ENCODE results near the gene BCKDHB.

Gene BCKDHB

GRCh38 chr6:80335121-80335531 lies 228.7 kb downstream of the BCKDHB start:
- TF ChIP-seq CTCF (conservative IDR thresholded peaks at IDR 0.05; ENCODE audit: low read length), result no peak
- no peak for DNase-seq (ENCODE audit: low read depth)
- peak overlapping the region; percentile 44 for H3K4me3 ChIP-seq (ENCODE audit: low read length)

DNA sequence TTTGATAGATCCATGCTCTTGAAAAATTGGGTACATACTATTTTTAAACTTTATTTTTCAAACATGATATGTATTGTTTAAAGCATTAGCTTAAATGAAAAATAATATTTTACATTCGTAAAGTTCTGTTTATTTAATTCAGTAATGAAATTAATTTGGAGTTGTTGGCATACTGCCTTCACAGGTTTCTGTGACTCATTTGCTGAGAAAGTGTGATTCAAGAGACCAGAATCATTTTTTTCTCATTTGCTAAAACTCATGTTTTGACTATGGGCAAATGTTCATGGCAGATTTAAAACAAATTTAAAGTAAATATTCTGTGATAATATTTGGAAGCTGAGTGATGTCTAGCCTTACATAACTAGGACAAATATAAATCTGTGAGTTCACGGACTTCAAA lies 230.4 kb downstream of the BCKDHB start:
- no peak overlapping the region for H3K4me3 ChIP-seq (ENCODE audit: low read length)
- no peak for DNase-seq (ENCODE audit: low read depth)
- no peak for TF ChIP-seq CTCF (conservative IDR thresholded peaks at IDR 0.05; ENCODE audit: low read length)

- DNase-seq (ENCODE audit: low read depth), result no peak
Measured at GRCh38 chr6:80338201-80338836, 231.8 kb downstream of the BCKDHB start.

GRCh38 chr6:80339421-80339820 lies 232.9 kb downstream of the BCKDHB start:
- no peak for TF ChIP-seq CTCF (conservative IDR thresholded peaks at IDR 0.05; ENCODE audit: low read length)
- peak; percentile 32 for DNase-seq (ENCODE audit: low read depth)
- H3K4me3 ChIP-seq (ENCODE audit: low read length), result no peak overlapping the region

More at GRCh38 chr6:80338201-80338836, 231.8 kb downstream of the BCKDHB start:
- H3K4me3 ChIP-seq (ENCODE audit: low read length), result no peak overlapping the region
- peak; percentile 30; the same call in 1 of the 2 replicates for TF ChIP-seq CTCF (conservative IDR thresholded peaks at IDR 0.05; ENCODE audit: low read length)

GRCh38 chr6:80340280-80340679 lies 233.8 kb downstream of the BCKDHB start:
- H3K4me3 ChIP-seq (ENCODE audit: low read length), result no peak overlapping the region
- DNase-seq (ENCODE audit: low read depth), result no peak
- TF ChIP-seq CTCF (conservative IDR thresholded peaks at IDR 0.05; ENCODE audit: low read length), result no peak

- no peak for TF ChIP-seq CTCF (conservative IDR thresholded peaks at IDR 0.05; ENCODE audit: low read length)
- DNase-seq (ENCODE audit: low read depth), result no peak
Measured at GRCh38 chr6:80340686-80341085, 234.2 kb downstream of the BCKDHB start.

GRCh38 chr6:80341330-80341729 lies 234.9 kb downstream of the BCKDHB start:
- DNase-seq (ENCODE audit: low read depth), result peak; percentile 83
- H3K4me3 ChIP-seq (ENCODE audit: low read length), result no peak overlapping the region
- no peak for TF ChIP-seq CTCF (conservative IDR thresholded peaks at IDR 0.05; ENCODE audit: low read length)

More at GRCh38 chr6:80340686-80341085, 234.2 kb downstream of the BCKDHB start:
- no peak overlapping the region for H3K4me3 ChIP-seq (ENCODE audit: low read length)
